Measurements from ENCODE around the gene MCC.

- TF ChIP-seq EZH2 (IDR thresholded peaks at IDR 0.05) (no peak), CTCF (IDR thresholded peaks at IDR 0.05) (peak; percentile 27), EZH2phosphoT487 (IDR thresholded peaks at IDR 0.05) (no peak)
Observed at GRCh38 chr5:113057557-113057984, 430.7 kb downstream of the MCC start.
